NCI-H1048 (cell line): ENCODE results near the gene MRPL32.

Experiments used
- DNase-seq: peaks from one replicate; lab custom pipeline; 2025; lab: John Stamatoyannopoulos, UW

Gene MRPL32

GRCh38 chr7:42964849-42965805, 33.0 kb downstream of the MRPL32 start:
- no peak for DNase-seq

GRCh38 chr7:42967391-42967790, 35.2 kb downstream of the MRPL32 start:
- no peak for DNase-seq

DNA sequence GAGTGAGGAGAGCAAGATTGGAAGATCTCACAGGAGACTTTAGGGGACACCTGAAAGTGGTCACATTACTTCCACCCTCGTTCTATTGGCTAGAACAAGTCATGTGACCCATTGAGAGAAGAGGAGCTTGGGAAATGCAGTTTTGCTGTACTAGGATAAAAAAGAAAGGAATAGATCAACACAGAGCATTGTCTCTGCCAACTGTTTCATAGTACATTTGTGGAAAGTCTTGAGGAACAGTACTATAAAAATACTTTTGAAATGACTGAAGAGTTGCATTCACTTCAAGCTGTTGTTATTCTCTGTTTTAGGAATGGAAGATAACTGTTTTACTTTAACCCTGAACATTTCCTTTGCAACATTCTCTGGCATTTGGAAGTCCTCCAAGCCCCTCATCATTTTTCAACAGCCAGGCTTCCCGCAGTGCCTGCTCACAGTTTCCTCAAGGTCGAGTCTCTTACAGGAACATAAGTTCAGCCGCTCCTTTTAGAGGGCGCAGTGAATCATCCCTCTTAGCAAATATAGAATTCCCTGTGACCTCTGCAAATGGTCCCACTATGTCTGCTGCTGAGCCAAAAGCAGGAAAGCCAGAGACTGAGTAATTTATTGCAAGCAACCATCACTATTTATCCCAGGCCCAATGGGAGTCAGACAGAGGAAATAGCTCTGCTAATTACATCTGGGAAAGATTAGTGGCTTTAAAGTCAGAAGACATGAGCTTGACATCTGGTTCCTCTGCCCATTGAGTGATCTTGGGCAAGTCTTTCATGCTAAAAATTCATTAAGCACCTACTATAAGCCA, 40.7 kb downstream of the MRPL32 start:
- DNase-seq, result no peak

GRCh38 chr7:42976371-42976770, 44.2 kb downstream of the MRPL32 start:
- no peak for DNase-seq

DNA sequence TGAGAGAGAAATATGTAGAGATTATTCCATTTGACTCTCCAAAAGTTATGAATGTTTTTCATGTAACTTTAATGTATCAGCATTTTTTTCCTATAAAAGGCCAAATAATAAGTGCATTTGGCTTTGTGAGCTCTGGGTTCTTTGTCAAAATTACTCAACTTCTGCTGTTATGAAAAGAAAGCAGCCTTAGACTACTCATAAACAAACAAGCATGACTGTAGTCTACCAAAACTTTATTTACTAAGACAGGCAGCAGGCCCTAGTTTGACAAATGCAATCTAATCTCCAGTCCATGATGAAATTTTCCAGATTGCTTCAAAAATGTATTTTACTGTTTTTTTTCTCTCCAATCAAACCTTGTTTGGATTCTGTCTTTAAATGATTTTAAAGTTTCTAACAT, 46.3 kb downstream of the MRPL32 start:
- no peak for DNase-seq

- no peak for DNase-seq
These were observed 47.9 kb downstream of the MRPL32 start for GRCh38 chr7:42980084-42980483.

- no peak for DNase-seq
These were observed 48.3 kb downstream of the MRPL32 start for GRCh38 chr7:42980514-42980913.

DNA sequence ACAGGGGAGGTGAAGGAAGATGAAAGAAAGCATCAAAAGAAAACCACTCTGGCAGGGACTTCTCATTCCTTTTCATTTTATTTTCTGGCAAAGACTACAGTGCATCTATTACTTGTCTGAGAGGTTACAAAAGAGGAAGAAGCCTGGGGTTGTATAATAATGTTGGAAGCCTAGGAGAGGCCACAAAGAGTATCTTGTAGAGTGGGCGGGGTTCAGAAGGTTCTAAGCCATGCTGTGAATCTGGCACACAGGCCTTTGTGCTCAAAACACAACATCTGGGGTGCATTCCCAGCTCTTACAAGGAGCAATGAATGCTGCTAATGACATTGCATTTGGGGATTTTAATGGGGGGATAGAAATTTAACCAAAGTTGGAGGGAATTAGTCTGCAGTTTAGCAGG, 49.4 kb downstream of the MRPL32 start:
- no peak for DNase-seq

DNA sequence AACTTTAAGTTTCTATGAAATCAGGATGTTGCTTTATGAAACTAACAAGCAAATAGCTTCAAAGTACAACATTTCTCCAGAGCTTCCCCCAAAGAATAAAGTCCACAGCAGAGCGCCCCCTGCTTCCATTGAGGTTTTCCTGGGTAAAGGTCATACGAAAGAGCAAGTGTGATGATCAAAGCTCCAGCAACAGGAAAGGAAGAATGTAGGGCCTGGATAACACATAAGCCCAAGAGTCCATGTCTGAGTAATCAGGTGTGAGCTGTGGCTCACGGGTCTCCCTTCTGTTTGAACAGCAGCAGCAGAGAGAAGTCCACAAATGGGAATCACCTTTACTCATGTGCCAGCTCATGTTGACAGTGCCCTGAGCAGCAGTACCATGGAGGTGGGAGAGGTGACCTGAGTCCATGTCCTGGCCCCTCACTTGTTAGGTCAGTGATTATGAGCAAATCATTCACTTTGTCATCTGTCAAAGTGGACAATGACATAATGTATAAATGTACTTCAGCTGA, 50.5 kb downstream of the MRPL32 start:
- no peak for DNase-seq

DNA sequence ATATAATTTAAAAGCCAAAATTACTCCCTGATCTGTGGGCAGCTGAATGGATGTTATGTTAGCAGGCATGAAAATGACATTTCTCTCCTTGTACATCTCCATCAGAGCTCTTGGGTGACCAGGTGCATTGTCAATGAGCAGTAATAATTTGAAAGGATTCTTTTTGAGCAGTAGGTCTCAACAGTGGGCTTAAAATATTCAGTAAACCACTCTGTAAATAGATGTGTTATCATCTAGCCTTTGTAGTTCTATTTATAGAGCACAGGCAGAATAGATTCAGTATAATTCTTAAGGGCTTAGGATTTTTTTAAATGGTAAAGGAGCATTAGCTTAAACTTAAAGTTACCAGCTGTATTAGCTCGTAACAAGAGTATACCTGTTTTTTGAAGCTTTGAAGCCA, 52.0 kb downstream of the MRPL32 start:
- DNase-seq, result no peak

GRCh38 chr7:42986213-42986612, 54.0 kb downstream of the MRPL32 start:
- DNase-seq, result no peak

GRCh38 chr7:42986781-42987248, 54.6 kb downstream of the MRPL32 start:
- DNase-seq, result no peak
